ENCODE results near the gene ARHGAP35. TPM values are rescaled to one million over a fixed set of nuclear protein-coding genes. Genes with fewer than 3 reads are reported as not detected.
"Not testable (repeated sequence)": the region's sequence is repeated elsewhere in the genome, so short reads cannot be mapped to it uniquely, and the experiment has no call there.

ARHGAP35 gene
- total RNA-seq, 1 experiment from 2014 or later, result 84.8 TPM

DNA sequence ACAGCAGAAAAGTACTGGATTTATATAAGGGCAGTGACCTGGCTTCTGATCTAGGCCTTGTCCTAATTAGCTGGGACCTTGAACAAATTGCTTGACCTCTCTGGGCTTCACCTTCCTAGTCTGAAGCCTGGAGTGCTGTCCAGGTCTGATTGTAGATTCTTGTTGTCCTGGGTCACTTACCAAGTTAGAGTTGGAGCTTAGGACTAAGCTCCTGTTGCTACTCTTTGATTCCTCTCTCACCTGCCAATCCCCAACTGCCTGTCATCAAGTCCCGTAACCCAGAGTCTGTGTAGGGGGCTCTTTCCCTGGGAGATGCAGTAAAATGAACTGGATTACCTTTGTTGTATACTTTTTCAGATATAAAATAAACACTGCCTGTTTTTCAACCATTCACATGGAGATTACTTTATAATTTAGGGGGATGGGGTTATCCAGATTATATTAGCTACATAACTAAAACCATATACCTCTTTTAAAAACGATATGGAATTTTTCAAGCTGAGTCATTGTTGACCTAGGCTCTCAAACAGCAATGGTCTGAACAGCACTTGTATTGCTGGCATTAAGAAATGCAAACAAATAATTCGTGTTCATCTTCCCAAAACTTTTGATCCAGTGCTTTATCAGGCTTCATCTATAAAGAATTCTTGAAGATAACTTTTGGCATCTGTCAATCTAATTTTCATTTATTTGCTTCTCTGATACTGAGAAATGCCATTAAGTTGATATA lies 5.8 kb downstream of the ARHGAP35 start:
- no peak for DNase-seq
- peak overlapping the region; percentile 15 for H3K4me3 Mint-ChIP-seq (ENCODE audit: low read depth, unreplicated experiment)
- intact Hi-C loops (cut with micrococcal nuclease; ENCODE audit: unreplicated experiment), result no loop called here
- H3K27me3 Mint-ChIP-seq (ENCODE audit: unreplicated experiment), result no peaks in the 10 kb centered on the region
- H3K27ac Mint-ChIP-seq (ENCODE audit: unreplicated experiment), result peak overlapping the region; percentile 53
- H3K36me3 Mint-ChIP-seq (ENCODE audit: insufficient read depth, unreplicated experiment), result no peaks in the 10 kb centered on the region
- BruUV-seq (replicated peaks), result no TSS peak
- H3K4me1 Mint-ChIP-seq (ENCODE audit: low read depth, unreplicated experiment), result peaks cover 45% of the 10 kb centered on the region
- H3K9me3 Mint-ChIP-seq (ENCODE audit: low read depth, unreplicated experiment), result no peaks in the 10 kb centered on the region
- no peak for TF ChIP-seq CTCF (IDR thresholded peaks at IDR 0.05; ENCODE audit: unreplicated experiment)
- CTCF ChIA-PET, result interaction anchor here (0.8 kb wide), 1 partner anchor 27 kb away, joined by 3 read pairs; no protein-coding TSS in a partner anchor

DNA sequence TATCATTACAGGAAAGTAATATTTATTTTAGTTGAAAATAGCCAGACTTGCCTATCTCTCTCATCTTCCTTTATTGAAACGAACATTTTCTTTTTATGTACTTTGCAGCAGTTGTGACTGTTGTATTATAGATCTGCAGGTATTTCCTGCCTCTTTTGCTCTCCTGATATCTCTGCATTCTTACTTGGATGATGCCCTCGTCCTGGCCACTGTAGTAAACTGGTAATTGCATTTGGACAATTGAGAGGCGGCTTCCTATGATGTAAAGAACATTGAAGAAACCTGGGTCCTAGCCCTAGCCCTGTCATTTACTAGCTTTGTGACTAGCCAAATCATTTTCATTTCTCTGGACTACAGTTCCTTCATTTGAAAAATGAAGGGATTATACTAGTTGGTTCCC lies 6.4 kb downstream of the ARHGAP35 start:
- CTCF ChIA-PET, result interaction anchor here (0.8 kb wide), 1 partner anchor 27 kb away, joined by 3 read pairs; no protein-coding TSS in a partner anchor
- DNase-seq, result no peak

GRCh38 chr19:46868025-46868802 lies 7.4 kb downstream of the ARHGAP35 start:
- no TSS peak for BruUV-seq (replicated peaks)
- no peaks in the 10 kb centered on the region for H3K27me3 Mint-ChIP-seq (ENCODE audit: unreplicated experiment)
- peaks cover 45% of the 10 kb centered on the region for H3K4me1 Mint-ChIP-seq (ENCODE audit: low read depth, unreplicated experiment)
- no peak overlapping the region for H3K4me3 Mint-ChIP-seq (ENCODE audit: low read depth, unreplicated experiment)
- H3K36me3 Mint-ChIP-seq (ENCODE audit: insufficient read depth, unreplicated experiment), result no peaks in the 10 kb centered on the region
- no peak for DNase-seq
- TF ChIP-seq CTCF (IDR thresholded peaks at IDR 0.05; ENCODE audit: unreplicated experiment), result no peak
- CTCF ChIA-PET, result interaction anchor here (0.6 to 0.7 kb wide), 3 partner anchors 32 to 65 kb away, joined by 3 read pairs; no protein-coding TSS in a partner anchor
- no peak overlapping the region for H3K27ac Mint-ChIP-seq (ENCODE audit: unreplicated experiment)
- H3K9me3 Mint-ChIP-seq (ENCODE audit: low read depth, unreplicated experiment), result no peaks in the 10 kb centered on the region
- intact Hi-C loops (cut with micrococcal nuclease; ENCODE audit: unreplicated experiment), result no loop called here

More for the DNA sequence above, 6.4 kb downstream of the ARHGAP35 start:
- H3K27ac Mint-ChIP-seq (ENCODE audit: unreplicated experiment), result peak overlapping the region; percentile 53
- H3K4me1 Mint-ChIP-seq (ENCODE audit: low read depth, unreplicated experiment), result peaks cover 45% of the 10 kb centered on the region
- H3K4me3 Mint-ChIP-seq (ENCODE audit: low read depth, unreplicated experiment), result peak overlapping the region; percentile 15
- intact Hi-C loops (cut with micrococcal nuclease; ENCODE audit: unreplicated experiment), result no loop called here
- H3K9me3 Mint-ChIP-seq (ENCODE audit: low read depth, unreplicated experiment), result no peaks in the 10 kb centered on the region
- TF ChIP-seq CTCF (IDR thresholded peaks at IDR 0.05; ENCODE audit: unreplicated experiment), result no peak
- H3K27me3 Mint-ChIP-seq (ENCODE audit: unreplicated experiment), result no peaks in the 10 kb centered on the region
- no TSS peak for BruUV-seq (replicated peaks)
- H3K36me3 Mint-ChIP-seq (ENCODE audit: insufficient read depth, unreplicated experiment), result no peaks in the 10 kb centered on the region

DNA sequence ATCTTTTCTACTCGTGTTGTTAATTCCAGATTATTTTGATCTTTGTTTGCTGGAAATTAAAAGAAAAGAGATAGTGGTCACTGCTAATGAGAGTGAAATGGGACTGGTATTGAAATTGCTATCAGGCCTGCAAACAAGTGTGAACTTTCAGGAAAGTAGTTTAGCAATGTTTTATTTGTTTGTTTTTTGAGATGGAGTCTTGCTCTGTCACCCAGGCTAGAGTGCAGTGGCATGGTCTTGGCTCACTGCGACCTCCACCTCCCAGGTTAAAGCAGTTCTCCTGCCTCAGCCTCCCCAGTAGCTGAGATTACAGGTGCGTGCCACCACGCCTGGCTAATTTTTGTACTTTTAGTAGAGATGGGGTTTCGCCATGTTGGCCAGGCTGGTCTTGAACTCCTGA lies 10.4 kb downstream of the ARHGAP35 start:
- H3K27ac Mint-ChIP-seq (ENCODE audit: unreplicated experiment); CTCF ChIA-PET; intact Hi-C loops (cut with micrococcal nuclease; ENCODE audit: unreplicated experiment); H3K4me3 Mint-ChIP-seq (ENCODE audit: low read depth, unreplicated experiment); DNase-seq; H3K27me3 Mint-ChIP-seq (ENCODE audit: unreplicated experiment); H3K9me3 Mint-ChIP-seq (ENCODE audit: low read depth, unreplicated experiment); BruUV-seq (replicated peaks): not testable (repeated sequence)
- peaks cover 33% of the 10 kb centered on the region for H3K4me1 Mint-ChIP-seq (ENCODE audit: low read depth, unreplicated experiment)
- peaks cover 11% of the 10 kb centered on the region for H3K36me3 Mint-ChIP-seq (ENCODE audit: insufficient read depth, unreplicated experiment)

All from Calu3 (cell line).